Measurements from ENCODE around the gene CENPO. TPM values are rescaled to one million over a fixed set of nuclear protein-coding genes. Genes with fewer than 3 reads are reported as not detected.

CENPO gene
- total and polyA plus RNA-seq, 2 experiments from 2014 or later, result 6.1 to 16.1 TPM

DNA sequence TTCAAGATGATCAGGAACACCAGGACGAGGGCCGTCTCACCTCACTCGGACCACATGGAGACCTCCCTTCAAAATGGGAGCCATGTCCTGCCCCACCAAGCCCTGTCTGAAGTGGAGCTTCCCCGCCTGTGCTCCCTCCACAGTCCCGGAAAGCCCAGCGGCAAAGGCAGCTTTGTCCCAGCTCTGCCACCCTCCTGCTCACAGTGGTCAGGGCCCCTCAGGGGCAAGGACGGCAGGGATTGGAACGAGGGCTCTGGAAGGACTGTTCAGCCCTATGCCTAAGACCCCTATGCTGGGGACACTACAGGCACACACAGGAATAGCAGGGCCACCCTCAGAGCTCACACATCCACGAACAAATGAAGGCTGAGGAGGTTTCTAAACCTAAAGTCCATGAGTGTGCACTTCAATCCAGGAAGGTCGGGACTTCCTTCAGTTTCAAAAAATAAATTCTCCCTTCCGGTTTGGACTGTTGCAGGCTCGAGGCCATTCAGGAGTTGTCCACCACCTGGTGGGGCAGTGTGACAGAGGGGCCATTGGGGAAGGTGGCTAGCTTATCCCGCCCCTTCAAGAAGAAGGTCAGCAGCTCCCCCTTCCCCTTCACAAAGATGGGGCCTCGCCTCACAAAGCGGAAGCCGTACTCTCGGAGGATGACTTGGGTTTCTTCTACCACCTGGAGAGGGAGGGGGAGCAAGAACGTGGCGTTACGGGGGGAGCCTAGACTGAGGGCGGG lies 26.4 kb downstream of the CENPO start:
- TF ChIP-seq, protein P1, sequence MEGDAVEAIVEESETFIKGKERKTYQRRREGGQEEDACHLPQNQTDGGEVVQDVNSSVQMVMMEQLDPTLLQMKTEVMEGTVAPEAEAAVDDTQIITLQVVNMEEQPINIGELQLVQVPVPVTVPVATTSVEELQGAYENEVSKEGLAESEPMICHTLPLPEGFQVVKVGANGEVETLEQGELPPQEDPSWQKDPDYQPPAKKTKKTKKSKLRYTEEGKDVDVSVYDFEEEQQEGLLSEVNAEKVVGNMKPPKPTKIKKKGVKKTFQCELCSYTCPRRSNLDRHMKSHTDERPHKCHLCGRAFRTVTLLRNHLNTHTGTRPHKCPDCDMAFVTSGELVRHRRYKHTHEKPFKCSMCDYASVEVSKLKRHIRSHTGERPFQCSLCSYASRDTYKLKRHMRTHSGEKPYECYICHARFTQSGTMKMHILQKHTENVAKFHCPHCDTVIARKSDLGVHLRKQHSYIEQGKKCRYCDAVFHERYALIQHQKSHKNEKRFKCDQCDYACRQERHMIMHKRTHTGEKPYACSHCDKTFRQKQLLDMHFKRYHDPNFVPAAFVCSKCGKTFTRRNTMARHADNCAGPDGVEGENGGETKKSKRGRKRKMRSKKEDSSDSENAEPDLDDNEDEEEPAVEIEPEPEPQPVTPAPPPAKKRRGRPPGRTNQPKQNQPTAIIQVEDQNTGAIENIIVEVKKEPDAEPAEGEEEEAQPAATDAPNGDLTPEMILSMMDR (IDR thresholded peaks at IDR 0.05; ENCODE audit: low read depth, low read length), result no peak
- H3K4me1 ChIP-seq (ENCODE audit: low read depth), result peaks cover 6% of the 10 kb centered on the region
- H3K36me3 ChIP-seq, result no peaks in the 10 kb centered on the region
- no peak for DNase-seq (ENCODE audit: low read depth in 1 of 2, low spot score in 1 of 2)
- H3K4me3 ChIP-seq, result no peak overlapping the region
- no peaks in the 10 kb centered on the region for H3K27me3 ChIP-seq
- H3K9me3 ChIP-seq (ENCODE audit: low read depth), result no peaks in the 10 kb centered on the region
- no peak overlapping the region for H3K27ac ChIP-seq

DNA sequence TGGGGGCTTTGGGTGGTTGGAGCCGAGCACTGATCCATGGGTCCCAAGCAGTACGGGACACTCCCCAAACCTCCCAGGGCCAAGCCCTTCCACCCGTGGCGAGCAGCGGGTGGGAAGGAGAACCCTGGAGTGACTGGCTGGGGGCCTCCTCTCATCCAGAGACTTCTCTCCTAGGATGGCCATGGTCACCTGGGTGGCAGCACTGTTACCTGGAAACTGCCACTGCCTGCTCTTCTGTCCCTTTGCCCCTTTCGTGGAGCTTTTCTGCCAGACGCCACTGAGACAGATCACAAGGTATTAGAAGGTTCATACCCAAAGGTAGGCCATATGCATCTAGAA lies 26.9 kb downstream of the CENPO start:
- H3K4me1 ChIP-seq (ENCODE audit: low read depth), result peaks cover 6% of the 10 kb centered on the region
- TF ChIP-seq, protein P1 (IDR thresholded peaks at IDR 0.05; ENCODE audit: low read depth, low read length), result no peak
- no peak overlapping the region for H3K27ac ChIP-seq
- no peaks in the 10 kb centered on the region for H3K9me3 ChIP-seq (ENCODE audit: low read depth)
- no peaks in the 10 kb centered on the region for H3K27me3 ChIP-seq
- H3K36me3 ChIP-seq, result no peaks in the 10 kb centered on the region
- DNase-seq (ENCODE audit: low read depth in 1 of 2, low spot score in 1 of 2), result no peak
- H3K4me3 ChIP-seq, result no peak overlapping the region

DNA sequence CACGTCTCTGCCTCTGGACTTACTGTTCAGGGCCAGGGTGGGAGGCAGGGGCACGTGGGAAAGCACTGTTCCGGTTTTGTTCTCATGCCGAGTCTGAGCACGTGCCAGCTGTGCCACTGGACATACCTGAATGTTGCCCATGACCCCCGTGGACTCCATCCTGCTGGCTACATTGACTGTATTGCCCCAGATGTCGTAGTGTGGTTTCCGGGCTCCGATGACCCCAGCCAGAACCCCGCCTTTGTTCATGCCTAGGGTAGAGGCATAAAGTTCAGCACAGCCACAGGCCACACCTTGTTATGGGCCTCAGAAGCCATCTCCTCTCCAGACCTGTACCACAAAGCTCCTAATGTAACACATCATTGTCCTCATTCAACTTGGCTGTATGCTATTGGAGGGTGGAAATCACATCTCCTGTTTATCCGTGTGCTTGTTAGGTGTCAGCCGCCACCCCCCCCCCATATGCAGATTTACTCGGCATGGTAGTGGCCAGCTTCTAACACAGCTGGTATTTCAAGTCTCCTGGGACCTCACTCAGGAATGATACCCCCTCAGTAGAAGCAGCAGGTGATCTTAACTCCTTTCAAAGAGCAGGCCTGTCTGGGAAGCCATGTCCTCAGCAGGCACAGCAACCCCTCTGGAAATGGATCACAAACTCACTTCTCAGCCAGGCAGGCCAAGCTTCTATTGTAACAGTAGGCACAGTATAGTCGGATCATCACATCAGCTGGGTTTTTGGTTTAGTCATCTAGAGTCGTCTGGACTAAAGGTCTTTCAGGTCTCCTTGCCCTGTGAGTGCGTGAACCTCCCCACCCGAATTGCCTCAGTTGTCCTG lies 27.6 kb downstream of the CENPO start:
- Histone ChIP-seq H3K27ac (no peak overlapping the region), H3K9me3 (ENCODE audit: low read depth) (no peaks in the 10 kb centered on the region), H3K4me3 (no peak overlapping the region), H3K36me3 (no peaks in the 10 kb centered on the region), H3K4me1 (ENCODE audit: low read depth) (peaks cover 6% of the 10 kb centered on the region), H3K27me3 (no peaks in the 10 kb centered on the region)
- DNase-seq (ENCODE audit: low read depth in 1 of 2, low spot score in 1 of 2), result no peak
- TF ChIP-seq, protein P1 (IDR thresholded peaks at IDR 0.05; ENCODE audit: low read depth, low read length), result no peak

DNA sequence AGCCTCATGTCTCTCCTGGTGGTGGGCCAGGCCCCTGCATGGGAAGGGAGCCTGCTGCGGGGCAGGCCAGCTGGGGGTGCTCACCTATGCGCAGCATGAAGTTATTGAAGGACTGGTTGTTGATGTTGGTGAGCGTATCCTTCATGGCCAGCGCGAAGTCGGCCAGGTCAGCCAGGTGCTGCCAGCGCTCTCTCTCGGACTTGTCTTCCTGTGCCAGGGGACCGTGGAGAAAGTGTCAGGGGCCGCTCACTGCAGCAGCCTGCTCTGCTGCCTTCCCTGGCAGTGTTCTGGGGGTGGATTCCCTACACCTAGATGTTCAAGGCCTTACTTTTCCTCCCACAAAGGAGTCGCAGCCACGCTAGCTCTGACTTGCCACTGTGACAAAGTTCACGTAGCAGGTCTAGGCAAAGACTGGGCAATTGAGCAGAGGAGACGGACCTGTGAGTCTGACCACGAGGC lies 28.2 kb downstream of the CENPO start:
- Histone ChIP-seq H3K27ac (no peak overlapping the region), H3K9me3 (ENCODE audit: low read depth) (no peaks in the 10 kb centered on the region), H3K4me3 (no peak overlapping the region), H3K36me3 (no peaks in the 10 kb centered on the region), H3K4me1 (ENCODE audit: low read depth) (peaks cover 6% of the 10 kb centered on the region), H3K27me3 (no peaks in the 10 kb centered on the region)
- TF ChIP-seq, protein P1 (IDR thresholded peaks at IDR 0.05; ENCODE audit: low read depth, low read length), result no peak
- DNase-seq (ENCODE audit: low read depth in 1 of 2, low spot score in 1 of 2), result no peak

DNA sequence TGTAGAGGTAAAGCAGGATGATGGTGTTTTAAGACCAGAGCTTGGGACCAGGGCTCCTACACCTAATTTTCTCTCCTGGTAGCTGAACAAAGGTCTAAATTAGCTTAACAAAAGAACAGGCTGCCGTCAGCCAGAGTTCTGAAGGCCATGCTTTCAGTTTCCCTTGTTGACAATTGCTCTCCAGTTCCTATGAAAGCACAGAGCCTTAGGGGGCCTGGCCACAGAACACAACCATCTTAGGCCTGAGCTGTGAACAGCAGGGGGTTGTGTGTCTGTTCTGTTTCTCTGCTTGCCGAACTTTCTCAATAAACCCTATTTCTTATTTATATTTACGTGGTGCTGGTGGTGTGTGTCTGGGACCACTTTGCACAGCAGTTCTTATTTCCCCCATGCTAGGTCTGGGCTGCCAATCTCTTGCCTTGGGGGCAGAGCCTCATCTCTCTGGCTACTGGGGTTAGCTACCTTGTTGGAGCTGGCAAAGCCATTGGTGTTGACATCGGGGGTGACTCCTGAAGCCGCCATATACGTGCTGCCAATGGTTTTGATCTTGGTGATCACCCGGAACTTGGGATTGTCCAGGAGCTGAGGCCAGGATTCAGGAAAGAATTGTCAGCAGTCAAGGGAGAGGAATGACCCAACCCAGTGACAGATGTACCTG lies 29.0 kb downstream of the CENPO start:
- H3K4me1 ChIP-seq (ENCODE audit: low read depth), result no peaks in the 10 kb centered on the region
- no peak overlapping the region for H3K4me3 ChIP-seq
- no peak overlapping the region for H3K27ac ChIP-seq
- no peak for DNase-seq (ENCODE audit: low read depth in 1 of 2, low spot score in 1 of 2)
- H3K9me3 ChIP-seq (ENCODE audit: low read depth), result no peaks in the 10 kb centered on the region
- no peaks in the 10 kb centered on the region for H3K27me3 ChIP-seq
- TF ChIP-seq, protein P1 (IDR thresholded peaks at IDR 0.05; ENCODE audit: low read depth, low read length), result no peak
- no peaks in the 10 kb centered on the region for H3K36me3 ChIP-seq

Measured in cardiac muscle cell (in vitro differentiated cells and primary cell).